ENCODE data around the gene OSTN.

OSTN gene

DNA sequence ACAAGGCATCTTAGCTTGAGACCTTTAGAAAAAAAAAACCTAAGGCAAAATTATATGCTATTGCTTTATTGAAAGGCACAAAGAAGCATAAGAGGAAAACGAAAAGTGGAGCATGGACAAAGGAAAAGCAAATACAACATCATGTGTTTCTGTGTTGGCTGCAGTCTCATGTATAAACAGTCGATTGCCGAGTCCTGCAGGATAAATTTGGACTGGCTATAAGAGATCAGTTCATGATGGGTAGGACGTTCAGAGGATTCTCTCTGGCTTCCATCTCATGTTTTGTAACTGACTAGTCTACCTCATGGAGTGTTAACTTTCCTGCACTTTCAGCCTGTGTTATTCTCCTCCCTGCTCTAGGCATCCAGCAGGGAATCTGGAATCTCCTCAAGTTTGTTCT lies 108.3 kb downstream of the OSTN start:
- DNase-seq (ENCODE audit: low read depth, low spot score): no peak

DNA sequence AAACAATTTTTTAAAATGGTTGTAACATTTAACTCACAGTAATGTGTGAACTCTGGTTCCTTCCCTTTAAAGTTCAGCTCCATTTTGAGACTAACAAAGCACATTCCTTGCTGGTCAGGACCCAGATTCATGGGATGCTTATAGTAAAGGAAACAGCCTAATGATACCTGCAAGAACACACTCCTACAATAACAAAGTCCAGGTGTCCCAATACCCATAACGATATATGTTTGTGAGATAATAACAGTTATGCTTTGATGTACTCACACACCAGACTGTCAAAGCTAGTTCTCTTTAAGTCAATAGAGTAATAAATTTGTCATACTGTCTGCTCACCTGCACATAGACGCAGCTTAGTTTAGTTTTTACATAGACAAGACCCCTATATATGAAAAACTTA lies 114.3 kb downstream of the OSTN start:
- no peak for DNase-seq (ENCODE audit: low read depth, low spot score)

DNA sequence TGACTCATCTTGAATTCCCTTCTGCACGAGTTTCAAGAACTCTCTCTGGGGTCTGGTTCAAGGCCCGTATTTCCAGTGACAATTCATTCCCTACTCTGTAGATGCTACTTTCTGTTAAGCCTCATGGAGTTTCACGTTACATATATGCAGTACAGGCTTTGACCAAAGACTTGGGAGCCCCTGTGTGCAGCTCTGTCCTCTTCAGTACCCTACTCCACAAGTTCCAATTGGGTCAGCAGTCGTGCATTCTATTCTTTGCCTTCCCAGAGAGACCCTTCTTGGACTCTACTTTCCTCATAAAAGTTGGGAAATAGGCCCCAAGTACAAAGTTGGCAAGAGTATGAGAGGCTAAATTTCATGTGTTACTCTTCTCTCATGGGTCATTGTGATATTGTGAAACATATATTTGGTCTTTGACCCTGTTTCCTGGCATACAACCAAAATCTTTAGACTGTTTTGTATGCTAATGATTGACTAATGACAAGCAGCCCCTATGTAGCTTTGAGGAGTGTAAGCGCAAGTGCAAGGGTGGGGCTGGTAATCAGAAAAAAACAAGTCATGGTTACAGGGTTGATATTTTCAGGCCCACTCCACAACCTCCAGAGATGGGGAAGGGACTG lies 115.2 kb downstream of the OSTN start:
- no peak for DNase-seq (ENCODE audit: low read depth, low spot score)

All from activated CD4-positive, CD25-positive, alpha-beta regulatory T cell treated with anti-CD3 and anti-CD28 coated beads, Interleukin-2, amount 50 U/mL, for 16 hours (primary cell).